GM19023 (cell line): ENCODE results near the gene KCNG2.

Experiments used
- ATAC-seq: cut with Tn5 transposase; IDR thresholded peaks from one replicate; pipeline ENCODE4 v1.9.1; 2021; ENCODE audit warnings: mild to moderate bottlenecking, moderate library complexity; ENCODE audit not compliant: unreplicated experiment

Gene KCNG2

GRCh38 chr18:79935499-79935898 is 137.8 kb downstream of the KCNG2 start:
- ATAC-seq: no peak

DNA sequence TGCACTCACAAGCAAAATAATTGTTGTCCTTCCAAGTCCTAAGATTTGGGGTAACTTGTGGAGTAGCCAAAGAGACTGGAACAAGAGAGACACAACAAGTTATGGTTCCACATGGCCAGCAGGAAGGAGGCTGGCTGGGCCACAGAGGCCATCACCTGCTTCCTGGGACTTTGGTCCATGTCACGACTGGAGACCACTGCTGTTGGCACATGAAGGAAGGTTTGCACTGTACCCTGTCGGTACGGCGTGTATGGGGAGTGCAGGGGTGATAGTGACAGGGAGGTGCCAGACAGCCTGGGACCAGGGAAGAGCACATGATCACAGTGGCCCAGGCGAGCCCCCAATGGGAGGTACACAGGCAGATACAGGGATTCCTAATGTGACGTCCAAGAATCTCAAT is 138.2 kb downstream of the KCNG2 start:
- no peak for ATAC-seq

- ATAC-seq: no peak
These were observed 138.9 kb downstream of the KCNG2 start for GRCh38 chr18:79936641-79937040.

- ATAC-seq: no peak
These were observed 139.5 kb downstream of the KCNG2 start for GRCh38 chr18:79937103-79937860.

DNA sequence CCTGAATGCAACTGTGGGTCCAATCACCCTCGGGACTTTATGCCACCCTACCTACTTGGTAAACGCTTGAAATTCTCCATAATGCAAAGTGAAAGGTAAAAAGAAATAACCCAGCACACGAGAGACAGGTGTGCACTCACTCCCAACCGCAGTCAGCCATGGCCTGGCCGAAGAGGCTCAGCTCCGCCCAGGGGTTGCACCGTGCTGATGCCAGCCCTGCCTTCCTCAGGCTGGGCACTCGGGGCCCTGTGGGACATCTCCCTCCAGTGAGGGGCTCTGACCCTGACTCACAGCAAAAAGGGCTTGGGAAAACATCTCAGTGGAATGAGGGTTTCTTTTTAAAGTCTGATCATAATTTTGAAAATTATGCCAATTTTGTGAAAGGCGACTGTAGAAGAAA is 140.5 kb downstream of the KCNG2 start:
- no peak for ATAC-seq

GRCh38 chr18:79939096-79939495 is 141.4 kb downstream of the KCNG2 start:
- ATAC-seq: no peak

GRCh38 chr18:79940126-79940813 is 142.5 kb downstream of the KCNG2 start:
- ATAC-seq: no peak

- ATAC-seq: no peak
These were observed 143.2 kb downstream of the KCNG2 start for GRCh38 chr18:79940814-79941472.

DNA sequence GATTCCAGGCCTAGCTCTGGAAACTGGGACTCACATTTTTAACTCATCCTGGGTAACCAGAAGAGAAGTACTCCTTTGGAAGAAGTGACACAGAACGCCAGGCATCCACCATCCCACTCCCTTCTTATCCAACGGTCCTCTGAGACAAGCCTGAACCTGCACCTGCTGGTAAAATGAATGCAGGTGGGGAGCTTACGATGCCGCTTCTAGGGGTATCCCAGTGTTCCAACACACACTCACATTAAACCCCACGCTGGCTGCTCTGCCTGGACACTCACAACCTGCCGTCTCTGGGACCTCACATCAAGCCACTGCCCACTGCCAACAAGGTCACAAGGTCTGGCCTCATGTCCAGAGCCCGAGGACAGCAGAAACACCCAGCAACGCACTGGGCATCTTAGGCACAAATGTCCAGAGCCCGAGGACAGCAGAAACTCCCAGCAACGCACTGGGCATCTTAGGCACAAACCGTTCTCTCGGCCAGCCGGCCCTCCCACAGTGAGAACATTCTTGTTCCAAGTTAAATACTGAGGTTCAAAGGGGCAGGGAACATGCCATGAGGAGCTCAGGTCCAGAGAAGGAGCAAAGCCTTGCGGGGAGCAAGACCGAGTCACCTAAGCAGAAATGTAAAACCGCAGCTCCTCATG is 143.9 kb downstream of the KCNG2 start:
- no peak for ATAC-seq

DNA sequence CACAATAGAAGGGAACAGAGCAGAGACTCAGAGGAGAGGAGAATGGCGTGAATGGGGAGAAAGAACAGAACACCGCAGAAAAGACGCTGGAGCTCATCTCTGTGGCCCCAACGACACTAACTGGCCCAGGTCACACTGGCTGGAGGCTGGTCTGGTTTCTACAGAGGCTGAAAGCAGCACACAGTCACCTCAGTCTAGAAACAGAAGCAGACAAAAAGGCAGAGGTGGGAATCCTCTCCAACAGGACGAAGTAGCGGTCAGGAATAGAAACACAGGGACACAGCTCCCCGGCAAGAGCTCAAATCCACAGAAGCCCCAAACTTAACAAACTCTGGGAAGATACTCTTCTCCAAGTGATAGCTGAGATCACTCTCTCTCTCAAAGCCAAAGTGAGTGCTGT is 144.5 kb downstream of the KCNG2 start:
- ATAC-seq: no peak

DNA sequence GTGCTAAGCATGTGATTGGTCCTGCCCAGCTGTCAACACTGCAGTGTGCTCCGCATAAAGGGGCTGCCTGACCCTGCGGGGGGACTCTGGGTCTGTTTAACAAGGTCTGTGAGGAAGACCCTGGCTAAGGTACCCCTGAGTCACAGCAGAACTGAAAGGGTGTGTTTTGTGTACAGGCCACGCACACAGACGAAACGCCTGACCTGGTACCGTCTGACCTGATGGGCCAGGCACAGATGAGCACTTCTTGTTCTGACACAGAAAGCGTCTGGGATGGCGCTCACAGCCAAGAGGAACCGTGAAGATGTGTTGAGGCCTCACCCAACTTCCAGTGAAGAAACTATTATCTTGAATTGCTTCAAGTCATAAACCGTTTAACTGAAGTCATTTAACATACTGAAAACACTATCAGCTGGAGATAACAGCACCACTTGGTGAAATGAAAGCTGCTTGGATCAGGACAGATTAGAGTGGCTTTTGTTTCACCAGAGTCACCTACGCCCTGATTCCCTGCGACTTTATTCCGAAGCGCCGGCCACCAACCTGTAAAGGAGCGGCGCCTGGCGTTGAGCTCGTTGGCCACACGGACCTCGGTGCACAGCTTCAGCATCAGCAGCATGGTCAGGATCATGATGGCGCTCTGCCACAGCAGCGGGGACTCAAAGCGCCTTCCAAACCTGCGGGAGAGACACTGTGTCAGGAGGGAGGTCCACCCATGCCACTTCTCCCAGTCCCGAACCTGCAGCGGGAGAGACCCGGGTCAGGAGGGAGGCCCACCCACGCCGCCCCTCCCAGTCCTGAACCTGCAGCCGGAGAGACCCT is 145.3 kb downstream of the KCNG2 start:
- no peak for ATAC-seq

DNA sequence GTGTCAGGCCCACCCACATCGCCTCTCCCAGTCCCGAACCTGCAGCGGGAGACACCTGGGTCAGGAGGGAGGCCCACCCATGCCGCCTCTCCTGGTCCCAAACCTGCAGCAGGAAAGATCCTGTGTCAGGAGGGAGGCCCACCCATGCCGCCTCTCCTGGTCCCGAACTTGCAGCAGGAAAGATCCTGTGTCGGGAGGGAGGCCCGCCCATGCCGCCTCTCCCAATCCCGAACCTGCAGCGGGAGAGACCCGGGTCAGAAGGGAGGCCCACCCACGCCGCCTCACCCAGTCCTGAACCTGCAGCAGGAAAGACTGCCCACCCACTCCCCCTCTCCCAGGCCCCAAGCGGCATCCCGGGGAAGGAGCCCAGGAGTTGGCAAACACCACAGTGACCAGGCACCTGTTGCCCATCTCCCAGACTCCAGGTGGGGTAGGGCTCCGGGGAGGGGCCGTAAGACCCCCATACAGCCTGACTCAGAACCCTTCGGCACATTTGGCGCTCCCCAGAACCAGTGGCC is 145.9 kb downstream of the KCNG2 start:
- no peak for ATAC-seq

- peak; percentile 56 for ATAC-seq
These were observed 146.5 kb downstream of the KCNG2 start for GRCh38 chr18:79944126-79944731.

- ATAC-seq: no peak
These were observed 147.0 kb downstream of the KCNG2 start for GRCh38 chr18:79944746-79945117.

GRCh38 chr18:79945118-79946042 is 147.6 kb downstream of the KCNG2 start:
- no peak for ATAC-seq

- no peak for ATAC-seq
These were observed 149.5 kb downstream of the KCNG2 start for GRCh38 chr18:79947054-79947755.

DNA sequence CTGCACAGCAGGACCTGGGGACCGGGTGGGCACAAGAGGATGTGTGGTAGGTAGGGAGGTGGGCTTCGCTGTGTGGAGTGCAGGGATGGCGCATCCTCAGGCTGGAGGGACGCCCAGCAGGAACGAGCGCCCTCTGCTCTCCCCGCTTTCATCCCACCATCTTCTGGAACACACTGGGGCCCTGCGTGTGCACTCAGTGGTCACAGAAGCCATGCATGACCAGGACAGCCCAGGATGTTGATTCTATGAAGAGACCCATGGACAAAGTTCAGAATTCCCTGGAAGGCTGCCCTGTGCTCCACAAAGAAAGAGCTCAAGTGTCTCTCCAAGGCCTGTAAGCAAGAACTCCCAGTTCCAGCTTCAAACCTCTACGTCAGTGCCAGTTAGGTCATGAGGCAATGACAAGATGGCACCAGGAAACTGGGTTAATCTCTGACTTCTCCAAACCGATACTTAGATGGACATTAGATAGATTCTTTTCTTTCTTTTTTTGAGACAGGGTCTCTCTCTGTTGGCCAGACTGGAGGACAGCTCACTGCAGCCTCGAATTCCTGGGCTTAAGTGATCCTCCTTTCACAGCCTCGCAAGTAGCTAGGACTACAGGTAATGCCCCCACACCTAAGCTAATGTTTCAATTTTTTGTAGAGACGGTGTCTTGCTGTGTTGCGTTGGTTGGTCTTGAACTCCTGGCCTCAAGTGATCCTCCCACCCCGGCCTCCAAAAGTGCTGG is 150.3 kb downstream of the KCNG2 start:
- ATAC-seq: no peak
